Left lung (tissue), 10 donors: ENCODE data around the gene LRMDA. TPM values are rescaled to one million over a fixed set of nuclear protein-coding genes. Genes with fewer than 3 reads are reported as not detected.
A peak's percentile ranks its signal among the peaks of the same experiment; 100 is the strongest.

Experiments
- ATAC-seq: fragments of 200-7000 bp; cut with Tn5 transposase; one replicate; pipeline ENCODE4 v1.9.1; 2020; ENCODE audit warnings: moderate library complexity
- DNase-seq, 4 donors: peaks; one replicate each; pipeline ENCODE4 v3.0.0-alpha.2; 2013 to 2020
- H3K27ac ChIP-seq, 2 donors: fragments of 200-600 bp; sonication (generic) in 1 of 2; one replicate each; pipeline versions ENCODE4 v1.5.0 to v1.8.0; 2020 to 2021
- H3K27me3 ChIP-seq, 2 donors: fragments of 200-600 bp; sonication (generic) in 1 of 2; one replicate each; pipeline versions ENCODE4 v1.5.0 to v1.8.0; 2020 to 2021
- H3K36me3 ChIP-seq, 2 donors: fragments of 200-600 bp; sonication (generic) in 1 of 2; one replicate each; pipeline versions ENCODE4 v1.5.0 to v1.8.0; 2020 to 2021
- H3K4me1 ChIP-seq, 2 donors: fragments of 200-600 bp; one replicate each; pipeline ENCODE4 v1.8.0; 2021
- H3K4me3 ChIP-seq, 2 donors: fragments of 200-600 bp; sonication (generic) in 1 of 2; one replicate each; pipeline versions ENCODE4 v1.5.0 to v1.8.0; 2020 to 2021; ENCODE audit warnings: mild to moderate bottlenecking in 1 of 2
- H3K9me3 ChIP-seq, 2 donors: fragments of 200-600 bp; sonication (generic) in 1 of 2; one replicate each; pipeline versions ENCODE4 v1.5.0 to v1.8.0; 2020 to 2021
- intact Hi-C, 2 donors: fragments of 100-400 bp; cut with DNase I; formaldehyde crosslinking; loops; one replicate each; pipeline versions ENCODE4 v1.11.2 to v1.14.2; 2022
- polyA plus RNA-seq, 6 donors: library from polyadenylated mRNA; unstranded; fragments of 120-200 nt; gene quantifications; one replicate each; pipeline ENCODE4 v1.2.1, GENCODE V29; 2013; ENCODE audit not compliant: insufficient read length in 6 of 6
- total RNA-seq, 2 donors: library from RNA; stranded (reverse); fragmentation: NEBNext Ultra II Directional; extraction: Animal tissue kit (Norgen Biotek cat#: 25700); gene quantifications; one replicate each; pipeline ENCODE4 v1.2.1, GENCODE V29; 2021
- TF ChIP-seq, protein P1 (sequence below), 2 donors: fragments of 200-600 bp; sonication (generic) in 1 of 2; IDR thresholded peaks; one replicate each; pipeline versions ENCODE4 v1.5.0 to v1.8.0; 2021; ENCODE audit warnings: antibody characterized with exemption in 2 of 2
- donor health status: DM: no; HTN: yes; CAD: no.
- donor health status: DM: no; HTN: no; CAD: no.

LRMDA gene
- total and polyA plus RNA-seq, 8 donors, result 13.9 to 23.6 (median 18.7) TPM

DNA sequence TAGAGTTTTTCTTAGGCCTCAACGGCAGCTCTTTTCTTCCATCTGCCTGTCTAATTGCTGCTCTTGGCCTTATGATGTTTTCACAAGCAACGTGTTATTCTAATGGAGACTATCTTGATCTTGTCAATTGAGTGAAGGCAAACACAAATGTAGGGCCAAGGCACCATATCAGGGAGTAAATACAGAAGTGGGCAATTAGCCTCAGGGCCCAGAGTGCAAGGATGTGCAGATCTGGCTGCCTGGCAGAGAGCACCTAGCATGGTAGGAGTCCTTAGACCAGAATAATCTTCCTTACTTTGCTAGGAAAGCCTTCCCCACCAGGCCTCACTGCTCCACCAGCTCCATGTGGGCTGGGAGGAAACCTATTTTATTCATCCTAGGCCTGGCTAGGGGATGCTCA lies 590.9 kb downstream of the LRMDA start:
- Histone ChIP-seq H3K27me3 (no peaks in the 10 kb centered on the region), H3K9me3 (no peaks in the 10 kb centered on the region), H3K36me3 (no peaks in the 10 kb centered on the region), H3K4me1 (no peaks in the 10 kb centered on the region), H3K4me3 (no peak overlapping the region), H3K27ac (no peak overlapping the region)
- TF ChIP-seq, protein P1, sequence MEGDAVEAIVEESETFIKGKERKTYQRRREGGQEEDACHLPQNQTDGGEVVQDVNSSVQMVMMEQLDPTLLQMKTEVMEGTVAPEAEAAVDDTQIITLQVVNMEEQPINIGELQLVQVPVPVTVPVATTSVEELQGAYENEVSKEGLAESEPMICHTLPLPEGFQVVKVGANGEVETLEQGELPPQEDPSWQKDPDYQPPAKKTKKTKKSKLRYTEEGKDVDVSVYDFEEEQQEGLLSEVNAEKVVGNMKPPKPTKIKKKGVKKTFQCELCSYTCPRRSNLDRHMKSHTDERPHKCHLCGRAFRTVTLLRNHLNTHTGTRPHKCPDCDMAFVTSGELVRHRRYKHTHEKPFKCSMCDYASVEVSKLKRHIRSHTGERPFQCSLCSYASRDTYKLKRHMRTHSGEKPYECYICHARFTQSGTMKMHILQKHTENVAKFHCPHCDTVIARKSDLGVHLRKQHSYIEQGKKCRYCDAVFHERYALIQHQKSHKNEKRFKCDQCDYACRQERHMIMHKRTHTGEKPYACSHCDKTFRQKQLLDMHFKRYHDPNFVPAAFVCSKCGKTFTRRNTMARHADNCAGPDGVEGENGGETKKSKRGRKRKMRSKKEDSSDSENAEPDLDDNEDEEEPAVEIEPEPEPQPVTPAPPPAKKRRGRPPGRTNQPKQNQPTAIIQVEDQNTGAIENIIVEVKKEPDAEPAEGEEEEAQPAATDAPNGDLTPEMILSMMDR (IDR thresholded peaks at IDR 0.05), result no peak
- ATAC-seq (no peak), DNase-seq (no peak)
- intact Hi-C loops, result no loop called here

DNA sequence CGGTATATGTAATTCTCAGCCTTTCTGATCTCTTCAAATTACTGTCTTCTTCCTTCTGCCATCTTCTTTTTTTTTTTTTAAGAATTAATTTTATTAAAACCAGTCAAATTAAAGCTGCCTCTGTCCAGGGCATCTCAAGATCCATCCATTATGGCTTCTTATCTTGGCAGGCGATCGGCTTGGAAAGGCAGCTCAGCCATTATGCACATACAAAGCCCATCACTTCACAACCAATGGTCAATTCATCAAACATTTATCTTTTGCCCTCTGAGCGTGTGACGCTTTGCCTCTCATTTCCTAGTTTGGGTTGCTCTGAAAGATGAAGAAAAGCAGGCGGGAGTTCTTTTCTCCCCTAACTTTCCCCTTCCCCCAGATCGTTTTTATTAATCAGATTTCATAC lies 591.6 kb downstream of the LRMDA start:
- Histone ChIP-seq H3K27ac (no peak overlapping the region), H3K36me3 (no peaks in the 10 kb centered on the region), H3K27me3 (no peaks in the 10 kb centered on the region), H3K9me3 (no peaks in the 10 kb centered on the region), H3K4me3 (no peak overlapping the region), H3K4me1 (no peaks in the 10 kb centered on the region)
- ATAC-seq, result no peak
- TF ChIP-seq, protein P1 (IDR thresholded peaks at IDR 0.05), result no peak
- intact Hi-C loops, result no loop called here
- no peak for DNase-seq

DNA sequence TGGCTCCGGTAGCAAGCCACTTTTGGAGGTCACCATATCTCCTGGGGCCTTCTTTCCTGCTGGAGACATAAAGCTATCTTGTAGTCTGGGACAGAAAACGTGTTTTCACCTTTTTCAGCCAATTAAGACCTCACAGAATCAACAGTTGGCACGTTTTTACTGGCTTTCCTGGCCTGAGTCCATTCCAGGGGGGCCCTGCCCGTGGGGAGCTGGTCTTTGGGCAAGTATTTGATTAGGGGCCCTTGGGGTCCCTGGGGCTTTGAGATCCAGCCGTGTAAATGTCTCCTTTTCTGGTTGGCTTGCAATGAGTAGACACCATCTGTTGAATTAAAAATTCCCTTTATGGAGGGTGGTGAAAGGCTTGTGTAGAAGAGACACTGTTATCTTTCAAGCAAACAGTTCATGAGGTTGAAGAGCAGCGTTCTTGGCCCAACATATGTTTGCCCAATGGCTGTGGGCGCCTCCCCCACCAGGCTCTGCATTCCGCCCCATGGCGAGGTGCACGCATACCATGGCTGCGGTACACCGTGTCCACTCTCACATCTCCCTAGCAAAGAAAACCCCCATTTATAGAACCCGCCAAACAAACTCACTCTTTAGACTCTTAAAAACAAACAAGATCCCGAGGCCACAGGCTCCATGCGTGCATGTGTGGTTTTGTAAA lies 593.2 kb downstream of the LRMDA start:
- no peak for DNase-seq
- intact Hi-C loops, result no loop called here
- H3K4me1 ChIP-seq, result no peaks in the 10 kb centered on the region
- ATAC-seq, result no peak
- H3K27me3 ChIP-seq, result no peaks in the 10 kb centered on the region
- H3K27ac ChIP-seq, result no peak overlapping the region
- TF ChIP-seq, protein P1 (IDR thresholded peaks at IDR 0.05), result no peak
- no peak overlapping the region for H3K4me3 ChIP-seq
- no peaks in the 10 kb centered on the region for H3K36me3 ChIP-seq
- H3K9me3 ChIP-seq, result no peaks in the 10 kb centered on the region

DNA sequence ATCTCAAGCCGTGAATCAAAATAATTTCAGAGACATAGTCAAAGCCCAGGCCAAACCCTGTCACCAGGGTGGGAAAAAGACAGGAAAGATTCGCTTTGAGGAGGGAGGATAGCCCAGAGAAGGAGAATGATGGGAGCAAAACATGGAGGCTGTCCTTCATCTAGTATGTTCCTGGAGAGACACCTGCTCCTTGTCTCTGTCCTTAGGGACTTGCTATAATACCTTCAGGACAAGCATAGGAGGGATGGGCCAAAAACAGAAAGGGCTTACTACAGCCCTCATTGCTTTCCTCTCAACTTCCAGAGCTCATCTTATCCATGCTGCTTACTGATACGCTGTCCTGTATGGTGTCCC lies 593.7 kb downstream of the LRMDA start:
- Histone ChIP-seq H3K9me3 (no peaks in the 10 kb centered on the region), H3K4me1 (no peaks in the 10 kb centered on the region), H3K27me3 (no peaks in the 10 kb centered on the region), H3K27ac (no peak overlapping the region), H3K36me3 (no peaks in the 10 kb centered on the region), H3K4me3 (no peak overlapping the region)
- intact Hi-C loops, result no loop called here
- ATAC-seq (no peak), DNase-seq (no peak)
- TF ChIP-seq, protein P1 (IDR thresholded peaks at IDR 0.05), result no peak

DNA sequence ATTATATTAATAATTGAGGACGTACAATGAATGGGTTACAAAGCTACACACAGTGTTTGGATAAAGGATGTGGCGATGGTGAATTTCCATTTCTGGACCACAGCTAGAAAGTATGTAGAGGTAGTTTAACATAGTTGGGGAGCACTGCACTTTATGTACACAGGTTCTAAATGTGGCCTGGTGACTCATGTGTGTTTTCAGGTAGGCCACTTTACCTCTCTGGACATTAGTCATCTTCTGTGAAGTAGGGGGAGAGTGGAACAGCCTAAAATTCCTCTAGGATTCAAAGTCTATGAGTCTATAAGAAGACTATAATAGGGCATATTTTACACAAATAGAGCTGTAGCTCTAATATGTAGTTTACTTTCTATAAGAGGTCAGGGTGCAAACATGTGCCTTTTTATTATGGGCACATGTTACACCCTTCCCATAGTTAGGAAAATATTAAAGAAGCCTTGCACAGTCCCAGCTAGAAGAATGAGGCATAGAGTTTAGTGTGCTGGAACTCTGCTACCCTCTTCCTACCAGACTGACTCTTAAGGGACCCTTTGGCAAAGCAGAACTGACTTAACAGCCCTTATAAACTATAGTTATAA lies 594.9 kb downstream of the LRMDA start:
- TF ChIP-seq, protein P1 (IDR thresholded peaks at IDR 0.05), result no peak
- no peaks in the 10 kb centered on the region for H3K27me3 ChIP-seq
- intact Hi-C loops, result no loop called here
- no peaks in the 10 kb centered on the region for H3K36me3 ChIP-seq
- ATAC-seq (peak; percentile 94), DNase-seq (no peak)
- H3K4me1 ChIP-seq, result no peaks in the 10 kb centered on the region
- H3K4me3 ChIP-seq, result no peak overlapping the region
- no peaks in the 10 kb centered on the region for H3K9me3 ChIP-seq
- peak overlapping the region in 1 of 2 donors; percentile 46 for H3K27ac ChIP-seq
